PC-9 (cell line): ENCODE data around the gene NFIX. TPM values are rescaled to one million over a fixed set of nuclear protein-coding genes. Genes with fewer than 3 reads are reported as not detected.
A peak's percentile ranks its signal among the peaks of the same experiment; 100 is the strongest.

Experiments used
- BruUV-seq: library from RNA; stranded (reverse); fragments of 400-500 nt; replicated peaks from 2 replicates; lab custom pipeline; 2021; lab: Mats Ljungman, UMichigan
- CTCF ChIA-PET: fragments of 300-600 bp; sonication (Branson Sonifier 250); formaldehyde crosslinking; loops from one replicate; lab custom pipeline; 2022; ENCODE audit warnings: antibody characterized with exemption; lab: Charles Lee
- POLR2A ChIA-PET: fragments of 300-600 bp; sonication (Branson Sonifier 250); formaldehyde crosslinking; loops from one replicate; lab custom pipeline; 2022; ENCODE audit warnings: antibody characterized with exemption; ENCODE audit not compliant: unreplicated experiment; lab: Charles Lee
- DNase-seq, 2 experiments: peaks; one replicate each; pipeline versions ENCODE4 v3.0.0 to v3.0.0-alpha.2; 2015 to 2022; ENCODE audit warnings: mixed read lengths in 1 of 2
- H2AFZ ChIP-seq: fragments of 200-600 bp; sonication (generic); 2 replicates; pipeline ENCODE4 v1.8.1; 2017; ENCODE audit warnings: antibody characterized with exemption
- H3F3A ChIP-seq: fragments of 200-600 bp; sonication (generic); 2 replicates; pipeline ENCODE4 v1.8.1; 2017; ENCODE audit warnings: antibody characterized with exemption, mild to moderate bottlenecking, low read depth; ENCODE audit not compliant: insufficient read depth
- H3K27ac ChIP-seq: fragments of 200-600 bp; sonication (generic); 2 replicates; pipeline ENCODE4 v1.6.1; 2016; ENCODE audit warnings: mixed run types
- H3K27me3 ChIP-seq: fragments of 200-600 bp; sonication (generic); 2 replicates; pipeline ENCODE4 v1.6.1; 2016; ENCODE audit warnings: low read depth, mixed run types; ENCODE audit not compliant: insufficient read depth
- H3K36me3 ChIP-seq: fragments of 200-600 bp; sonication (generic); 2 replicates; pipeline ENCODE4 v1.6.1; 2016; ENCODE audit warnings: low read depth, mixed run types
- H3K4me1 ChIP-seq: fragments of 200-600 bp; sonication (generic); replicated peaks from 2 replicates; pipeline ENCODE4 v1.6.1; 2016; ENCODE audit warnings: mixed run types; ENCODE audit not compliant: insufficient read depth
- H3K4me2 ChIP-seq: fragments of 200-600 bp; sonication (generic); 2 replicates; pipeline ENCODE4 v1.6.1; 2017; ENCODE audit warnings: mixed run types
- H3K4me3 ChIP-seq: fragments of 200-600 bp; sonication (generic); 2 replicates; pipeline ENCODE4 v1.6.1; 2016; ENCODE audit warnings: mixed run types
- H3K79me2 ChIP-seq: fragments of 200-600 bp; sonication (generic); 2 replicates; pipeline ENCODE4 v1.6.1; 2017; ENCODE audit warnings: low read depth, mixed run types
- H3K9me2 ChIP-seq: fragments of 200-600 bp; sonication (generic); 2 replicates; pipeline ENCODE4 v1.8.1; 2017; ENCODE audit warnings: mild to moderate bottlenecking; ENCODE audit not compliant: insufficient read depth
- H3K9me3 ChIP-seq: fragments of 200-600 bp; sonication (generic); 2 replicates; pipeline ENCODE4 v1.8.1; 2016; ENCODE audit warnings: low read depth; ENCODE audit not compliant: insufficient read depth
- H4K20me1 ChIP-seq: fragments of 200-600 bp; sonication (generic); 2 replicates; pipeline ENCODE4 v1.8.1; 2017; ENCODE audit not compliant: insufficient read depth
- CTCF ChIP-seq: fragments of 200-600 bp; sonication (generic); conservative IDR thresholded peaks from 2 replicates; pipeline ENCODE4 v1.6.1; 2017; ENCODE audit warnings: mixed run types, antibody characterized with exemption, mild to moderate bottlenecking, moderate library complexity
- EZH2 ChIP-seq: fragments of 200-600 bp; sonication (generic); IDR thresholded peaks from 2 replicates; pipeline ENCODE4 v1.8.0; 2017; ENCODE audit warnings: antibody characterized with exemption, low read depth
- intact Hi-C: fragments of 100-400 bp; cut with micrococcal nuclease; formaldehyde crosslinking; loops from one replicate; pipeline ENCODE4 v1.10.0; 2022; ENCODE audit not compliant: unreplicated experiment
- total RNA-seq: library from RNA; stranded (reverse); gene quantifications from 2 replicates; pipeline ENCODE4 v1.2.3, GENCODE V29; 2021

NFIX gene
- total RNA-seq, 1 experiment from 2014 or later: 24.2 TPM

GRCh38 chr19:13042443-13043130 is 47.3 kb downstream of the NFIX start:
- CTCF ChIA-PET: interaction anchor here (0.6 kb wide), 2 partner anchors 9 to 51 kb away, joined by 5 read pairs; no protein-coding TSS in a partner anchor
- DNase-seq: no peak
- Histone ChIP-seq H3K9me3 (no peaks in the 10 kb centered on the region), H3K4me3 (no peak overlapping the region), H3K9me2 (no peaks in the 10 kb centered on the region), H3K27me3 (peaks cover 40% of the 10 kb centered on the region), H2AFZ (no peak overlapping the region), H3K4me2 (no peak overlapping the region), H3F3A (no peaks in the 10 kb centered on the region), H4K20me1 (no peaks in the 10 kb centered on the region), H3K79me2 (no peaks in the 10 kb centered on the region), H3K4me1 (peaks cover 2% of the 10 kb centered on the region), H3K36me3 (no peaks in the 10 kb centered on the region), H3K27ac (no peak overlapping the region)
- no TSS peak for BruUV-seq
- intact Hi-C loops: no loop called here
- POLR2A ChIA-PET: interaction anchor here (0.6 kb wide), 1 partner anchor 1390 kb away, joined by 7 read pairs; no protein-coding TSS in a partner anchor
- no peak for TF ChIP-seq CTCF
- TF ChIP-seq EZH2: no peak

GRCh38 chr19:13043285-13043684 is 48.0 kb downstream of the NFIX start:
- Histone ChIP-seq H3K27ac (no peak overlapping the region), H3K27me3 (peaks cover 47% of the 10 kb centered on the region)
- BruUV-seq: no TSS peak

GRCh38 chr19:13044231-13044836 is 49.1 kb downstream of the NFIX start:
- H4K20me1 ChIP-seq: peaks cover 3% of the 10 kb centered on the region; the same call in 1 of the 2 replicates
- no peak overlapping the region for H3K27ac ChIP-seq
- DNase-seq: peak in 1 of 2 experiments; percentile 25
- intact Hi-C loops: no loop called here
- no peaks in the 10 kb centered on the region for H3K9me3 ChIP-seq
- no peak overlapping the region for H3K4me3 ChIP-seq
- H2AFZ ChIP-seq: no peak overlapping the region
- CTCF ChIA-PET: no interaction called here
- no TSS peak for BruUV-seq
- no peak overlapping the region for H3K4me2 ChIP-seq
- TF ChIP-seq EZH2: no peak
- TF ChIP-seq CTCF: no peak
- H3K27me3 ChIP-seq: peaks cover 49% of the 10 kb centered on the region
- POLR2A ChIA-PET: interaction anchor here (1.1 kb wide), 1 partner anchor 10 kb away, joined by 9 read pairs; no protein-coding TSS in a partner anchor
- H3F3A ChIP-seq: no peaks in the 10 kb centered on the region
- H3K4me1 ChIP-seq: no peaks in the 10 kb centered on the region
- H3K79me2 ChIP-seq: no peaks in the 10 kb centered on the region
- no peaks in the 10 kb centered on the region for H3K36me3 ChIP-seq
- no peaks in the 10 kb centered on the region for H3K9me2 ChIP-seq

More at GRCh38 chr19:13043285-13043684, 48.0 kb downstream of the NFIX start:
- POLR2A ChIA-PET: no interaction called here
- intact Hi-C loops: no loop called here
- DNase-seq: no peak
- Histone ChIP-seq H3K9me2 (no peaks in the 10 kb centered on the region), H3K36me3 (no peaks in the 10 kb centered on the region), H3K9me3 (no peaks in the 10 kb centered on the region), H3F3A (no peaks in the 10 kb centered on the region), H3K4me1 (no peaks in the 10 kb centered on the region), H3K4me3 (no peak overlapping the region), H3K79me2 (no peaks in the 10 kb centered on the region), H4K20me1 (no peaks in the 10 kb centered on the region), H2AFZ (no peak overlapping the region), H3K4me2 (no peak overlapping the region)
- CTCF ChIA-PET: no interaction called here
- TF ChIP-seq EZH2: no peak
- TF ChIP-seq CTCF: no peak
